Sigmoid colon (tissue), 4 donors: ENCODE data around the gene DNAJC9.

ENCODE experiments used
- EP300 ChIP-seq, 4 donors: sonication (generic); formaldehyde crosslinking; IDR thresholded peaks; one replicate each; pipeline ENCODE4 v1.6.1; 2017; ENCODE audit warnings: antibody characterized with exemption in 4 of 4
- TF ChIP-seq, protein P1 (sequence below), 4 experiments: fragments of 450-650 bp in 3 of 4; fragments of 200-600 bp in 1 of 4; IDR thresholded peaks; one replicate each; pipeline ENCODE4 v1.5.1; 2016 to 2019; ENCODE audit warnings: antibody characterized with exemption in 4 of 4, mild to moderate bottlenecking in 3 of 4, moderate library complexity in 2 of 4

GRCh38 chr10:73206385-73206784 lies 40.7 kb downstream of the DNAJC9 start:
- TF ChIP-seq, protein P1, sequence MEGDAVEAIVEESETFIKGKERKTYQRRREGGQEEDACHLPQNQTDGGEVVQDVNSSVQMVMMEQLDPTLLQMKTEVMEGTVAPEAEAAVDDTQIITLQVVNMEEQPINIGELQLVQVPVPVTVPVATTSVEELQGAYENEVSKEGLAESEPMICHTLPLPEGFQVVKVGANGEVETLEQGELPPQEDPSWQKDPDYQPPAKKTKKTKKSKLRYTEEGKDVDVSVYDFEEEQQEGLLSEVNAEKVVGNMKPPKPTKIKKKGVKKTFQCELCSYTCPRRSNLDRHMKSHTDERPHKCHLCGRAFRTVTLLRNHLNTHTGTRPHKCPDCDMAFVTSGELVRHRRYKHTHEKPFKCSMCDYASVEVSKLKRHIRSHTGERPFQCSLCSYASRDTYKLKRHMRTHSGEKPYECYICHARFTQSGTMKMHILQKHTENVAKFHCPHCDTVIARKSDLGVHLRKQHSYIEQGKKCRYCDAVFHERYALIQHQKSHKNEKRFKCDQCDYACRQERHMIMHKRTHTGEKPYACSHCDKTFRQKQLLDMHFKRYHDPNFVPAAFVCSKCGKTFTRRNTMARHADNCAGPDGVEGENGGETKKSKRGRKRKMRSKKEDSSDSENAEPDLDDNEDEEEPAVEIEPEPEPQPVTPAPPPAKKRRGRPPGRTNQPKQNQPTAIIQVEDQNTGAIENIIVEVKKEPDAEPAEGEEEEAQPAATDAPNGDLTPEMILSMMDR (IDR thresholded peaks at IDR 0.05) = no peak
- no peak for TF ChIP-seq EP300 (IDR thresholded peaks at IDR 0.05)
